GM19023 (cell line): Measurements from ENCODE around the gene LSM12.
A peak's percentile ranks its signal among the peaks of the same experiment; 100 is the strongest.
"Not testable (repeated sequence)": the region's sequence is repeated elsewhere in the genome, so short reads cannot be mapped to it uniquely, and the experiment has no call there.

Experiments used
- ATAC-seq: cut with Tn5 transposase; IDR thresholded peaks from one replicate; pipeline ENCODE4 v1.9.1; 2021; ENCODE audit warnings: mild to moderate bottlenecking, moderate library complexity; ENCODE audit not compliant: unreplicated experiment

The LSM12 gene

DNA sequence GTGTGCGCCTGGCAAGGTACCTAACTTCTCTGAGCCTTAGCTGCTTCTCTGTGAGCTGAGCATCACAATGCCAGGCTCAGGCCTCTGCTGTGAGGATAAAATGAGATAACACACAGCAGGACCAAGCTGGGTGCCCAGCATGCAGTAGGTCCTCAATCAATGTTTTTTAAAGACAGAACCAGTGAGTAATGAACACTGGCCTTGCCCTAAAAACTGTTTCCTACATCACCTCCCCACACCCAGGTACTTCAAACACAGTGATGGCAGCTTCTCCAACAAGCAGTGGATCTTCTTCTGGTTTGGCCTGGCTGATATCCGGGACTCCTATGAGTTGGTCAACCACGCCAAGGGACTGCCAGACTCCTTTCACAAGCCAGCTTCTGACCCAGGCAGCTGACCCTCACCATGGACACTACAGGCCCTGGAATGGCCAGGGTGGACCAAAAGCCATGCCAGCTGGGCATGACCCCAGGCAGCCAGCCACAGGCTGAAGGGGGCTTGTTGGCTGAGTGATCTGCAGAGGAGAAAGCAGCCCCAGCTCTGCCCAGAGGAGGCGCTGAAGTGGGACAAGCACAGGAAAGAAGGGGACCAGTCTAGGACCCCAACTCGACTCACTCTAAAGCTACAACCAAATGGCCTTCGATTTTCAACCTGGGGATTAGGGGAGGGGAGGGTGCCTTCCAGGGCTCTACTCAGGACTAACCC, 58.1 kb downstream of the LSM12 start:
- ATAC-seq = no peak

GRCh38 chr17:44007346-44008204, 58.9 kb downstream of the LSM12 start:
- ATAC-seq = no peak

GRCh38 chr17:44006598-44007345, 59.7 kb downstream of the LSM12 start:
- peak; percentile 50 for ATAC-seq

GRCh38 chr17:44006272-44006597, 60.2 kb downstream of the LSM12 start:
- ATAC-seq = no peak

- no peak for ATAC-seq
These were observed 60.8 kb downstream of the LSM12 start for GRCh38 chr17:44005527-44006271.

GRCh38 chr17:44004761-44005526, 61.5 kb downstream of the LSM12 start:
- no peak for ATAC-seq

- ATAC-seq = no peak
These were observed 62.3 kb downstream of the LSM12 start, which contains the start of gene NAGS for GRCh38 chr17:44004077-44004760. NAGS (plus strand) TSS chr17:44004622; CDS start chr17:44004664, 42 bp downstream.

- ATAC-seq = no peak
These were observed 64.2 kb downstream of the LSM12 start for GRCh38 chr17:44002141-44002848.

DNA sequence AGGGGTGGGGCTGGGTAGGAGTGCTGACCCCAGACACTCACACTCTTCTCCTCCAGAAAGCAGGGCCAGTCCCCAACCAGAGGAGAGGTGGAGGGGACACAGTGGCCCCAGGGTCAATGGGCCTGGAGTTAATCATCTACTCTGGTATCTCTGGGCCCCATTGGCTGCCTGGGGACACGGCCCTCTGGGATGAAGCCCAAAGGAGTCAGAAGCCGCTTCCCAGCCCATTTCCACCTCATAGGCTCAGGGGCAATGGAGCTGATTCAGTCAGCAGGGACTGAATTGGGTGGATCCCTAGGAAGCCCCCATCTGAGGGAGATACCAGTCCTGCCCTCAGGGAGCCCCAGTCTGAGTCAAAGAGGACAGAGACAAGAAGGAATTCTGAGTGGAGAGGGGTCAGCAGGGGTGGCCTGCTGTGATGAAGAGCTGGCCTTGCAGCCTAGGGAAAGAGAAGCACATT, 65.0 kb downstream of the LSM12 start:
- ATAC-seq = no peak

GRCh38 chr17:44000871-44001460, 65.5 kb downstream of the LSM12 start:
- ATAC-seq = no peak

- no peak for ATAC-seq
These were observed 66.2 kb downstream of the LSM12 start for GRCh38 chr17:44000141-44000860.

DNA sequence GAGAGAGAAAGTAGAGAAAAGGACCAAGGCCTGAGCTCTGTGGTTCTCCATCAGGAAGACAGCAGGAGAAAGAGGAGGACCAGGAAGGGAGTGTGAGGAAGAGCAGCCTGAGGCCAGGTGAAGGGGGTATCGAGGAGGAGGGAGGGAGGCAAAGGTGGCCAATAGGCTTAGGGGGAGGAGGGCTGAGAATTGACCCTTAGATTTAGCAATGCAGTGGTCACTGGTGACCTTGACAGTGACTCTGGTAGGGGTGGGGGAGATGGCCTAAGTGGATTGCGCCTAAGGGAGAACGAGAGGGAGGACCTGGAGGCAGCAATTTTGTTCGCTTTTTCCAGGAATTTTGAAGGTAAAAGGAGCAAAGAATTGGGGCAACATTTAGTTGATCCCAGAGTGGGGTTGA, 67.4 kb downstream of the LSM12 start:
- ATAC-seq = no peak

DNA sequence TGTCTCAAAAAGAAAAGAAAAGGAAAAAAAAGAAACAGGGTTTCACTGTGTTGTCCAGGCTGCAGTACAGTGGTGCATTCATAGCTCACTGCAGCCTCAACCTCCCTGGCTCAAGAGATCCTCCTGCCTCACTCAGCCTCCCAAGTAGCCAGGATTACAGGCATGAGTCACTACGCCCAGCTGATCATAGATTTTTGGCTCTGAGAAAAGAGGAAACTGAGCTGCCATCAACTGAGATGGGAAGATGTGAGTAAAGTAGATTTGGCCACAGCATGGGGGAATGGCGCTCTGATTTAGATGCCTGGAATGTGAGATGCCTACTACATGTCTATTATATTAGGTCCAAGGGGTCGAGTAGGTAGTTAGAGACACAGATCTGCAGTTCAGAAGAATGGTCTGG, 67.9 kb downstream of the LSM12 start:
- no peak for ATAC-seq

DNA sequence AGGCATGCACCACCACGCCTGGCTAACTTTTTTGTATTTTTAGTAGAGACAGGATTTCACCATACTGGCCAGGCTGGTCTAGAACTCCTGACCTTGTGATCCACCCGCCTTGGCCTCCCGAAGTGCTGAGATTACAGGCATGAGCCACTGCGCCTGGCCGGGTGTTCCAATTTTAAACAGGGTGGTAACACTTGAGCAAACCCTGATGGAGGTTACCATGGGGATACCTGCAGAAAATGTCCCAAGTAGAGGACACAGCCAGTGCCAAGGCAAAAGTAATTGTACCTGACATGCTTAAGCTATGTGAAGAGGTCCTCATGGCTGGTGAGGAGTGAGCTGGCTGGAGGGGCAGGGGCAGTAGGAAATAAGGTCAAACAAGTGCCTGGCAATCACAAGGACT, 69.3 kb downstream of the LSM12 start:
- not testable (repeated sequence) for ATAC-seq

DNA sequence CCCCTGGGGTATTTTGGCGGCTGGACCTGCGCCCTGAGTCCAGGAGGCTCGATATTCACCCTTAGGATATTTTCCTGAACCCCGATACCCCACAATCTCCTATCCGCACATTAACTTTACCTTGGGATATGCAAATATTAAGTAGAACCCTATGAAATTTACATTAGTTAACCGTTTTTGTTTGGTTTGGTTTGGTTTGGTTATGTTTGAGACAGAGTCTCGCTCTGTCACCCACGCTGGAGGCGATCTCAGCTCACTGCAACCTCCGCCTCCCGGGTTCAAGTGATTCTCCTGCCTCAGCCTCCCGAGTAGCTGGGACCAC, 71.4 kb downstream of the LSM12 start:
- no peak for ATAC-seq

DNA sequence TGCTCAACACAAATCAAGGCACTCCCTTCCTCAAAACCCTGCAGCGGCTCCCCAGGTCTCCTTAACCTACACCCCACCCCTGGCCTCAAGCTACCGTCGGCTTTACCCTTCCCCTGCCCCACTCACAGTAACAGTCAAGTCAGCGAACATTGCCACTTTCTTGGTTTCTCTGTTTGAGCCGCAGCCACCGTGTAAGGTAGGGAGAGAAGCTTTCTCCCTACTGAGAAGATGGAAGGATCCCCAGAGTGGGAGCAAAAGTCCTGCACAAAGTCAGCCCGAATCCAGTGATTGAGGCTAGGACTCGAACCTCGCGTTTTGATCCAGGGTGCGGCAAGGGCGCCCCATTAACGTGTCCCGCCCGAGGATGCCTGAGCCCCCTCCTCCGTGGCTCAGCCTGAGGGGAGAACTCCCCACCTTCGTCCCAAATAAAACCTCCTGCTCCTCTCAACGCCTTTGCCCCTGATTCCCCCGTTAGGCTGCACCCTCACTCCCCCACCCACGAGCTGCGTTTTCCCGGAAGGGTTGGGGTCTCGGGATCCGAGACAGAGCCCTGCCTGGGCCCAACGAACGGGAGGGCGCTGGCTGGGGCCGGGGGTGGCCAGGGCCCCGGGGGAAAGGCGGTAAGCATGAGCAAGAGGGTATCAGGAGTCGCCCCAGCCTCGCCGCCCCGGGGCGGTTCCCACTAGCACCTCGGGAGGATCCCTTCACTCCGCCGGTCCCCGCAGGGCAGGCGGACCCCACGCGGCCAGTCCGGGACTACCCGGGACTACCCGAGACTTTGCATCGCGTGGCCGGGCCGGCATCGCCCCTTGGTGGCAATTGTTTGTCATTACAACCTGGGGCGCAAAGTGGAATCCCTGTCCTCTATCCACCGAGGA, 72.0 kb downstream of the LSM12 start:
- no peak for ATAC-seq

GRCh38 chr17:43992641-43993040, 73.8 kb downstream of the LSM12 start:
- no peak for ATAC-seq
